Right hindlimb (tissue), 1 donor: ENCODE results near the gene ITGA2.
"Not testable (repeated sequence)": the region's sequence is repeated elsewhere in the genome, so short reads cannot be mapped to it uniquely, and the experiment has no call there.

ENCODE experiments used
- DNase-seq: peaks from one replicate; pipeline ENCODE4 v3.0.0-alpha.2; 2018

The ITGA2 gene

DNA sequence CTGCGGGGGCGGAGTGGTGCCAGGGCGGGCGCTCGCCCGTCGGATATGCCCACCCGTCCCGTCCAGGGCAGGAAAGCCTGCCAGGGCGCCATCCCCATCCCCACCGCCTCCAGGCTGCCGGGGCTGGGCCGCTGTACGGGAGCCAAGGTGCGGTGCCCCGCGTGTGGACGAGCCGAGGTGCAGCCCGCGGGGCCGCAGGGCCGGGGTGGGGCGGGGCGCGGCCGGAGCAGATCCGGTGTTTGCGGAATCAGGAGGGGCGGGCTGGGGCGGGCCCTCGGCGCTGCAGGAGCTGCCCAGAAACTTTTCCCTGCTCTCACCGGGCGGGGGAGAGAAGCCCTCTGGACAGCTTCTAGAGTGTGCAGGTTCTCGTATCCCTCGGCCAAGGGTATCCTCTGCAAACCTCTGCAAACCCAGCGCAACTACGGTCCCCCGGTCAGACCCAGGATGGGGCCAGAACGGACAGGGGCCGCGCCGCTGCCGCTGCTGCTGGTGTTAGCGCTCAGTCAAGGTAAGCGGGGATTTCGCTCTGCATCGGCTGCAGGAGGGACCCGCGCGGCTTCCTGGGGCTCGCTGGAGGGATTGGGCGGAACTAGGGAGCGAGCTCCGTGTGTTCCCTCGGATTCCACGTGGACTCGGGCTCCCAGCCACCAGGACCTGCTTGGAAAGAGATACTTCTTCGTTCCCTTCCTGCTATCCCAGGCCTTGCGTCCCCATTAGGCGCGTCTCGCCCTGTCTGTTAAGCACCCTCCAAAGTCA is at the start of gene ITGA2:
TSS of gene ITGA2 (plus strand) at position 328 of the 756 bp plus-strand sequence. CDS start at position 445, 117 bp downstream.
- DNase-seq: peak; percentile 75

GRCh38 chr5:52943285-52943684 is 45.9 kb upstream of the ITGA2 start:
- no peak for DNase-seq

DNA sequence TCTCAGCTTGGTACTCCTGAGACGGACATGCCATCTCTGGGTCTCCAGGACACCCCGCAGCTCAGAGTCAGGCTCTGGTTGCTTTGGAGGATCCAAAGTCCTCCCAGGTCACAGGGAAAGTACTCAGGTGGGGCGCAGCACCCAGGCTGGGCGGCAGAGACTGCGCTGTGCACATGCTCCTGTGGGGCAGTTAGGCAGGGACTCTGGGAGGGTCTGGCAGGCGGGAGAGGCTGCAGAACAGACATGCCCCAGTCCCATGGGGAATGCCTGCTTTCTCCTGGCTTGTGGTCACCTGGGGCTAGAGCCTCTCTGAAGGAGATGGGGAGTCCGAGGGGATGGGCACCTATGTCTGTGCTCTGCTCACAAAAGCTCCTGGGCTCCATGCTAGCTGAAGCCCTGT is 45.3 kb upstream of the ITGA2 start:
- no peak for DNase-seq

- no peak for DNase-seq
Measured at GRCh38 chr5:52945040-52945439, 44.1 kb upstream of the ITGA2 start.

DNA sequence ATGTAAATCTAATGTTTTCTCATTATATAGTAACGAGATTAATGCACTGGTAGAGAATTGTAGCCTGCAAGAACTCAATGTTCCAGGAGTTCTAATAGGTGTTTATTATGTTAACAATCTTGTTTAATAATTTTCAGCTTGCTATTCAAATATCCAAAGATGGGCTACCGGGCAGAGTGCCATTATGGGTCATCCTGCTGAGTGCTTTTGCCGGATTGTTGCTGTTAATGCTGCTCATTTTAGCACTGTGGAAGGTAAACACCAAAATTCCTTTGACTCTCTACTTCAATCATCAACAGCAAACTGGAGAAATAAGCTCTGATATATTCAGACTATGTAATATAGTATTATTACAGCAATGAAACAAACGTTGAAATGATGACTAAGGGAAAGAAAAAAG is 41.9 kb upstream of the ITGA2 start:
- DNase-seq: no peak

GRCh38 chr5:52947851-52948250 is 41.3 kb upstream of the ITGA2 start:
- DNase-seq: no peak

- peak; percentile 66 for DNase-seq
Measured at GRCh38 chr5:52948418-52949076, 40.6 kb upstream of the ITGA2 start.

DNA sequence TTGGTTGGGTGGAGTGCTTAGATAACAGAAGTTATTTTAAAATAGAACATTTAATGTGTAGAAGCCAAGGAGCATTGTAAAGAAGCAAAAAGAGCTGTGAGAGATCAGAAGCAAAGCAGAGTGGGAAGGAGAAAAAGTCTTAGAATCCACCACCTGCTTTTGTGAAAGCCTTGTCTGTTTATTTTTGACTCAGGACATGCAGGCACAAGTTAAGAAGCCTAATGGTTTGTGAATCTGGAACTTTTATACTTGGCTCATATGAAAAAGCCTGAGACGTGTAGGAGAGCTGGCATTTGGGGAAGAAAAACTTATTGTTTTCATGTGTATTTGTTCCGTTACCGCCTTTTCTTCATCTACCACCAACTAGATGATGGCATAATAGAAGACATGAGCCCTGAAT is 38.5 kb upstream of the ITGA2 start:
- no peak for DNase-seq

GRCh38 chr5:52952483-52952882 is 36.7 kb upstream of the ITGA2 start:
- DNase-seq: no peak

- DNase-seq: no peak
Measured at GRCh38 chr5:52956014-52956413, 33.1 kb upstream of the ITGA2 start.

GRCh38 chr5:52956915-52957747 is 32.0 kb upstream of the ITGA2 start:
- DNase-seq: no peak

DNA sequence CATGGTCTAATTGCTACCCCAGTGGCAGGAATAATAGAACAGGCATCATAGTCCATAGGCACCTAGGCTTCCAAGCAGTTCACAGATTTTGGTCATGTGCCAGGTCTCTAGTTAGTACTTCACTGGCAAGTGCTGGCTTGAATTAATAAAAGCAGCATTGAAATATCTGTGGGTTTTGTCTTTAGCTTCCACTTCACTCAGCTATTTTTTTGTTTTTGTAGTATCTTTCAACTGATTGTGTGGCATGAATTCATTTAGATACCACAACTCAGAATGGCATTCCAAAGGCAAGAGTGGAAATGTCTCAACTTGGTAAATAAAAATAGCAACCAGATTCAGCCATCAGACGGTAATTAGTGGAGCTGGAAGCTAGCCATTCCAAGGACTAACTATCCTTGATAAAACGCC is 27.9 kb upstream of the ITGA2 start:
- DNase-seq: no peak

DNA sequence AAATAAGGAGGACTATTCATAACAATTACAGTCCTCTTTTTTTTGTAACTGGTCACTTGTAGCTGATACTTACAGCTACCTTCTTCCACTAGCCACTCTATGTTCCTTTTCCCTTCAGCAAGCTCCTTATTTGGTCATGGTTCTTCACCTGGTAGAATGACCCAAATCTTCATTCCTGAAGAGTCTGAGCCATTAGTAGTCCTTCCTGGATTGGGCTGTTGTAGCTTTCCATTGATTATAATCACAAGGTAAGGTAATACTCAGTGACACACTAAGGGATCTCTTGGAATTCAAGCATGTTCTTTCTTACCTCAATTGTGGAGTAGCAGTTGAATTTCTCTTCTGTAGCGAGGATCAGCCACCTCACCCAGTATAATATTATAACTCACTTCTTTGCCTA is 25.5 kb upstream of the ITGA2 start:
- DNase-seq: no peak

DNA sequence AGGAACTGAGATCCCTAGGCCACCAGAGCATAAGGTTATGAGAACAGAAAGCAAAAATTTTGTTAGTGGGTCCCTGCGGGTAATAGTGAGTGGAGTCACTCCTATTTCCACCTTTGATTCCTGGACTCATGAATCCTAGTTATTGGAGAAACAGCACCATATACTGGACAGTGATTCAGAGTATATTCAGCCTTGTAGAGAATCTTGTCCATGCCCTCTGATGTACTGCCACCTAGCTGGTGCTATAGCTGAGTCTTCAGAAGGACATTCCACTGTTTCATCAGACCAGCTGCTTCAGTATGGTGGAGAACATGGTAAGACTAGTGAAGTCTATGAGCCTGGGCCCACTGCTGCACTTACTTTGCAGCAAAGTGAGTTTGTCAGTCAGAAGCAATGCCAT is 25.0 kb upstream of the ITGA2 start:
- no peak for DNase-seq

DNA sequence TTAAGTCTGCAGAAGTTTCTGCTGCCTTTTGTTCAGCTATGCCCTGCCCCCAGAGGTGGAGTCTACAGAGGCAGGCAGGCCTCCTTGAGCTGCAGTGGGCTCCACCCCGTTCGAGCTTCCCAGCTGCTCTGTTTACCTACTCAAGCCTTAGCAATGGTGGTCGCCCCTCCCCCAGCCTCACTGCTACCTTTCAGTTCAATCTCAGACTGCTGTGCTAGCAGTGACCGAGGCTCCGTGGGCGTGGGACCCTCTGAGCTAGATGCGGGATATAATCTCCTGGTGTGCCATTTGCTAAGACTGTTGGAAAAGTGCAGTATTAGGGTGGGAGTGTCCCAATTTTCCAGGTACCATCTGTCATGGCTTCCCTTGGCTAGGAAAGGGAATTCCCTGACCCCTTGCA is 13.0 kb upstream of the ITGA2 start:
- DNase-seq: not testable (repeated sequence)

GRCh38 chr5:52977264-52977897 is 11.8 kb upstream of the ITGA2 start:
- no peak for DNase-seq

GRCh38 chr5:52981507-52981906 is 7.6 kb upstream of the ITGA2 start:
- DNase-seq: no peak

GRCh38 chr5:52983731-52984636 is 5.2 kb upstream of the ITGA2 start:
- no peak for DNase-seq

DNA sequence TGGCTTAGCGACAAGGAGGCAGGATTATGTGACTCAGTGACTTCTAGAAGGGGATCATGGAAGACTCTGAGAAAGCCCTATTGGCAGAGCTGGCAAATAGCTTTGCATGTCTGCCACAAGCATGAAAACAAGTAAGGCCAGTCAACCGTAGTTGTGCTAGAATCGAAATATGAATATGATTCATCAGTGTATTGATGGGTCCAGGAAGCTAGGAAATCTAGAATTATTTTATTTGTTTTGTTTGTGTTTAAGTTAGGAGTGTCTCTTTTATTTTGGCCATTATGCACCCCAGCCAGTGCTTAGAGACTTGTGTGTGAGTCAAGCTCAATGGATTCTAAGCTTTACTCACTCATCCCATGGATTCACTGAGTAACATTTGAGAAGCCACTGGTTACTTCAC is 3.8 kb upstream of the ITGA2 start:
- no peak for DNase-seq

- no peak for DNase-seq
Measured at GRCh38 chr5:52987711-52988331, 1.3 kb upstream of the ITGA2 start.

- no peak for DNase-seq
Measured at GRCh38 chr5:52988335-52989024, 672 bp upstream of the ITGA2 start.
